SU-DHL-6 (cell line): ENCODE results near the gene MCF2L2.

Source experiments
- CTCF ChIP-seq: fragments of 200-600 bp; sonication (generic); IDR thresholded peaks from one replicate; pipeline ENCODE4 v1.5.1; 2017; ENCODE audit warnings: antibody characterized with exemption, mild to moderate bottlenecking, low read length, moderate library complexity; ENCODE audit not compliant: insufficient read depth, poor library complexity, severe bottlenecking
- EZH2phosphoT487 ChIP-seq: fragments of 200-600 bp; sonication (generic), shearing (Covaris generic); conservative IDR thresholded peaks from 2 replicates; pipeline ENCODE4 v1.6.1; 2018; ENCODE audit warnings: mild to moderate bottlenecking, antibody characterized with exemption, low read length, moderate library complexity, mixed read lengths

GRCh38 chr3:183288117-183288516 is 140.3 kb downstream of the MCF2L2 start:
- TF ChIP-seq CTCF (no peak), EZH2phosphoT487 (no peak)
